Activated CD4-positive, alpha-beta T cell treated with anti-CD3 and anti-CD28 coated beads, Interleukin-2, amount 10 ng/mL, durations not matched to agents 24 days and 14 days (primary cell): ENCODE measurements around the gene CYLD. TPM values are rescaled to one million over a fixed set of nuclear protein-coding genes. Genes with fewer than 3 reads are reported as not detected.

Source experiments
- DNase-seq: peaks from one replicate; pipeline ENCODE4 v3.0.0; 2022
- H3K27ac Mint-ChIP-seq: one replicate; pipeline ENCODE4 v1.8.0; 2022; ENCODE audit warnings: mild to moderate bottlenecking, mixed read lengths
- H3K27me3 Mint-ChIP-seq: one replicate; pipeline ENCODE4 v1.8.0; 2022; ENCODE audit warnings: mixed read lengths
- H3K36me3 Mint-ChIP-seq: one replicate; pipeline ENCODE4 v1.8.0; 2022; ENCODE audit warnings: low read depth, mild to moderate bottlenecking, mixed read lengths
- H3K4me1 Mint-ChIP-seq: one replicate; pipeline ENCODE4 v1.8.0; 2021; ENCODE audit warnings: mixed read lengths
- H3K4me3 Mint-ChIP-seq: one replicate; pipeline ENCODE4 v1.8.0; 2022; ENCODE audit warnings: mild to moderate bottlenecking, moderate library complexity, mixed read lengths
- H3K9me3 Mint-ChIP-seq: one replicate; pipeline ENCODE4 v1.8.0; 2021; ENCODE audit warnings: mixed read lengths
- intact Hi-C: fragments of 100-400 bp; cut with micrococcal nuclease; formaldehyde crosslinking; loops from one replicate; pipeline ENCODE4 v1.15.1; 2023
- total RNA-seq: library from RNA; stranded (reverse); gene quantifications from 2 replicates; pipeline ENCODE4 v1.2.3, GENCODE V29; 2022

Gene CYLD
- total RNA-seq, 1 donor from 2014 or later = 178 TPM

GRCh38 chr16:50739031-50739430, 2.9 kb upstream of the CYLD start:
- Mint-ChIP-seq H3K36me3 (peaks cover 44% of the 10 kb centered on the region), H3K27ac (no peak overlapping the region), H3K27me3 (no peaks in the 10 kb centered on the region), H3K4me1 (peaks cover 49% of the 10 kb centered on the region), H3K4me3 (no peak overlapping the region), H3K9me3 (peaks cover 6% of the 10 kb centered on the region)
- intact Hi-C loops = no loop called here
- no peak for DNase-seq

GRCh38 chr16:50740736-50741135, 1.1 kb upstream of the CYLD start:
- Mint-ChIP-seq H3K27me3 (no peaks in the 10 kb centered on the region), H3K9me3 (peaks cover under 1% of the 10 kb centered on the region), H3K4me1 (peaks cover 57% of the 10 kb centered on the region), H3K27ac (peak overlapping the region; percentile 96), H3K4me3 (peak overlapping the region; percentile 86), H3K36me3 (peaks cover 48% of the 10 kb centered on the region)
- DNase-seq = no peak
- intact Hi-C loops = loop anchor here (1.0 to 5.0 kb wide), 5 partner anchors 32 to 588 kb away; partner anchors contain the start of gene TENT4B

- Mint-ChIP-seq H3K27me3 (no peaks in the 10 kb centered on the region), H3K9me3 (no peaks in the 10 kb centered on the region), H3K4me3 (peak overlapping the region; percentile 86), H3K27ac (peak overlapping the region; percentile 96), H3K4me1 (peaks cover 57% of the 10 kb centered on the region), H3K36me3 (peaks cover 50% of the 10 kb centered on the region)
- intact Hi-C loops = loop anchor here (1.0 to 5.0 kb wide), 5 partner anchors 33 to 589 kb away; partner anchors contain the start of gene TENT4B
- no peak for DNase-seq
Measured at GRCh38 chr16:50741225-50741780, 583 bp upstream of the CYLD start.

GRCh38 chr16:50742576-50743200, 802 bp downstream of the CYLD start:
- H3K4me1 Mint-ChIP-seq = peaks cover 53% of the 10 kb centered on the region
- no peaks in the 10 kb centered on the region for H3K9me3 Mint-ChIP-seq
- peak overlapping the region; percentile 95 for H3K4me3 Mint-ChIP-seq
- DNase-seq = peak; percentile 87
- H3K36me3 Mint-ChIP-seq = peaks cover 47% of the 10 kb centered on the region
- intact Hi-C loops = loop anchor here (5.0 kb wide), 2 partner anchors 465 to 590 kb away; partner anchors contain the start of gene TENT4B
- peak overlapping the region; percentile 79 for H3K27ac Mint-ChIP-seq
- no peaks in the 10 kb centered on the region for H3K27me3 Mint-ChIP-seq

- Mint-ChIP-seq H3K4me3 (peak overlapping the region; percentile 95), H3K27me3 (no peaks in the 10 kb centered on the region), H3K27ac (peak overlapping the region; percentile 79), H3K36me3 (peaks cover 43% of the 10 kb centered on the region), H3K9me3 (no peaks in the 10 kb centered on the region), H3K4me1 (peaks cover 52% of the 10 kb centered on the region)
- DNase-seq = no peak
- intact Hi-C loops = loop anchor here (5.0 kb wide), 2 partner anchors 466 to 591 kb away; partner anchors contain the start of gene TENT4B
Measured at GRCh38 chr16:50743581-50744225, 1.8 kb downstream of the CYLD start.

GRCh38 chr16:50744881-50745280, 3.0 kb downstream of the CYLD start:
- Mint-ChIP-seq H3K36me3 (peaks cover 43% of the 10 kb centered on the region), H3K9me3 (no peaks in the 10 kb centered on the region), H3K27ac (peak overlapping the region; percentile 79), H3K27me3 (no peaks in the 10 kb centered on the region), H3K4me1 (peaks cover 54% of the 10 kb centered on the region), H3K4me3 (peak overlapping the region; percentile 95)
- no peak for DNase-seq
- intact Hi-C loops = loop anchor here (1.0 to 5.0 kb wide), 5 partner anchors 61 to 593 kb away; partner anchors contain the start of genes BRD7 and TENT4B

- intact Hi-C loops = loop anchor here (1.0 to 5.0 kb wide), 4 partner anchors 19 to 409 kb away; partner anchors contain the start of gene BRD7
- Mint-ChIP-seq H3K4me3 (peak overlapping the region; percentile 95), H3K4me1 (peaks cover 52% of the 10 kb centered on the region)
Measured at GRCh38 chr16:50745940-50746339, 4.1 kb downstream of the CYLD start.

GRCh38 chr16:50747207-50747956, 5.5 kb downstream of the CYLD start:
- intact Hi-C loops = loop anchor here (1.0 to 5.0 kb wide), 8 partner anchors 17 to 410 kb away; partner anchors contain the start of genes BRD7, NKD1 and SNX20
- H3K4me1 Mint-ChIP-seq = peaks cover 50% of the 10 kb centered on the region
- H3K27ac Mint-ChIP-seq = peak overlapping the region; percentile 90
- peak overlapping the region; percentile 80 for H3K4me3 Mint-ChIP-seq
- H3K27me3 Mint-ChIP-seq = no peaks in the 10 kb centered on the region
- peak; percentile 86 for DNase-seq
- no peaks in the 10 kb centered on the region for H3K9me3 Mint-ChIP-seq
- peaks cover 56% of the 10 kb centered on the region for H3K36me3 Mint-ChIP-seq

More at GRCh38 chr16:50745940-50746339, 4.1 kb downstream of the CYLD start:
- no peaks in the 10 kb centered on the region for H3K27me3 Mint-ChIP-seq
- DNase-seq = peak; percentile 66
- peaks cover 49% of the 10 kb centered on the region for H3K36me3 Mint-ChIP-seq
- H3K9me3 Mint-ChIP-seq = no peaks in the 10 kb centered on the region
- H3K27ac Mint-ChIP-seq = peak overlapping the region; percentile 85

GRCh38 chr16:50751528-50751927, 9.6 kb downstream of the CYLD start:
- Mint-ChIP-seq H3K4me1 (peaks cover 52% of the 10 kb centered on the region), H3K27ac (peak overlapping the region; percentile 45)

GRCh38 chr16:50752471-50753235, 10.8 kb downstream of the CYLD start:
- no peaks in the 10 kb centered on the region for H3K9me3 Mint-ChIP-seq
- peaks cover 51% of the 10 kb centered on the region for H3K4me1 Mint-ChIP-seq
- peak overlapping the region; percentile 29 for H3K4me3 Mint-ChIP-seq
- H3K27ac Mint-ChIP-seq = peak overlapping the region; percentile 63
- intact Hi-C loops = no loop called here
- DNase-seq = no peak
- no peaks in the 10 kb centered on the region for H3K27me3 Mint-ChIP-seq
- H3K36me3 Mint-ChIP-seq = peaks cover 54% of the 10 kb centered on the region

More at GRCh38 chr16:50751528-50751927, 9.6 kb downstream of the CYLD start:
- no peak for DNase-seq
- Mint-ChIP-seq H3K27me3 (no peaks in the 10 kb centered on the region), H3K9me3 (no peaks in the 10 kb centered on the region), H3K36me3 (peaks cover 54% of the 10 kb centered on the region), H3K4me3 (peak overlapping the region; percentile 52)
- intact Hi-C loops = no loop called here

- intact Hi-C loops = no loop called here
- Mint-ChIP-seq H3K27ac (no peak overlapping the region), H3K9me3 (no peaks in the 10 kb centered on the region), H3K4me3 (peak overlapping the region; percentile 3), H3K27me3 (no peaks in the 10 kb centered on the region), H3K36me3 (peaks cover 61% of the 10 kb centered on the region), H3K4me1 (peaks cover 52% of the 10 kb centered on the region)
- DNase-seq = no peak
Measured at GRCh38 chr16:50756473-50756872, 14.6 kb downstream of the CYLD start.

GRCh38 chr16:50761267-50761666, 19.4 kb downstream of the CYLD start:
- H3K4me1 Mint-ChIP-seq = peaks cover 61% of the 10 kb centered on the region
- H3K4me3 Mint-ChIP-seq = no peak overlapping the region
- intact Hi-C loops = no loop called here
- no peak for DNase-seq
- no peak overlapping the region for H3K27ac Mint-ChIP-seq
- H3K9me3 Mint-ChIP-seq = peaks cover under 1% of the 10 kb centered on the region
- peaks cover 74% of the 10 kb centered on the region for H3K36me3 Mint-ChIP-seq
- no peaks in the 10 kb centered on the region for H3K27me3 Mint-ChIP-seq

GRCh38 chr16:50762241-50762640, 20.4 kb downstream of the CYLD start:
- H3K4me1 Mint-ChIP-seq = peaks cover 60% of the 10 kb centered on the region

More at GRCh38 chr16:50762241-50762640, 20.4 kb downstream of the CYLD start:
- Mint-ChIP-seq H3K4me3 (peak overlapping the region; percentile 10), H3K36me3 (peaks cover 77% of the 10 kb centered on the region), H3K27me3 (no peaks in the 10 kb centered on the region), H3K9me3 (peaks cover 8% of the 10 kb centered on the region), H3K27ac (peak overlapping the region; percentile 50)
- intact Hi-C loops = no loop called here
- no peak for DNase-seq
